HG03342 (cell line): Measurements from ENCODE around the gene CNTN5.
"Not testable (repeated sequence)": the region's sequence is repeated elsewhere in the genome, so short reads cannot be mapped to it uniquely, and the experiment has no call there.

Experiments
- ATAC-seq: cut with Tn5 transposase; IDR thresholded peaks from one replicate; pipeline ENCODE4 v1.9.1; 2021; ENCODE audit warnings: mild to moderate bottlenecking, moderate library complexity; ENCODE audit not compliant: unreplicated experiment

CNTN5 gene

GRCh38 chr11:100182350-100182749 lies 1161.6 kb downstream of the CNTN5 start:
- ATAC-seq, result no peak

GRCh38 chr11:100182927-100183326 lies 1162.2 kb downstream of the CNTN5 start:
- no peak for ATAC-seq

- ATAC-seq, result no peak
Observed at GRCh38 chr11:100185588-100185987, 1164.8 kb downstream of the CNTN5 start.

GRCh38 chr11:100188137-100188783 lies 1167.5 kb downstream of the CNTN5 start:
- ATAC-seq, result no peak

- ATAC-seq, result no peak
Observed at GRCh38 chr11:100190395-100190794, 1169.6 kb downstream of the CNTN5 start.

- ATAC-seq, result no peak
Observed at GRCh38 chr11:100192181-100192580, 1171.4 kb downstream of the CNTN5 start.

DNA sequence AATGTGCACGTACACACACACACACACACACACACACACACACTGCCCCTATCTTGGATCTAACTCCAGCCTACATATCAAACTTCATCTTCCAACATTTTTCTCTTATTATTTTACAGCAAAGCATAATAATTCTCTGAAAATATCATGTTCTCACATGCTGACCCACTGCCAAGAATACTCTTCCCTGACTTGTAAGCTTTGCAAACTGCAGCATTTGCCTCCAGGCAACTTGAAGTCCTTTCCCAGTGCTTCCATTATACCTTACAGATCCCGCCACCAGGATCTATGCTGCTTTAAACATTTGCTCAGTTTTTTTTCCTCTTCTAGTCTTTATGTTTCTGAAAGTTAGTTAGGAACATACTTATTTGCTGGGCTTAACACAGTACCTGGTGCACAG lies 1183.0 kb downstream of the CNTN5 start:
- ATAC-seq, result no peak

DNA sequence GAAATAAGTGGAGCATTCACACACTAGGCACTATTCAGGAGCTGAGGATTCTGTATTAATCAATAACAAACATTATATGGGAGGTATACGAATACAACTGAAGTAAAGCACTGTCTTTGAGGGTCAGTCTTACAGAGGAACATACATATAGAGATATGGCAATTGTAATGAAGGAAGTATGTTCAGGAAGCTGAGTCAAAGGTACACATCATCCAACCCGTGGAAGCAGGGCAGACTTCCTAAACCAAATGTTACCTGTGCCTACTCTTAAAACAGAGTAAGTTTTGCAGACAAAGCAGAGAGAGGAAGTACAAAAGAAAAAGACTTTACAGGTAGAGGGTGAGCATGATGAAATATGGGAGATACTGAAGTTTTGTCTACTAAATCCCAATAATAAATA lies 1185.2 kb downstream of the CNTN5 start:
- ATAC-seq, result no peak

- ATAC-seq, result no peak
Observed at GRCh38 chr11:100208207-100208606, 1187.5 kb downstream of the CNTN5 start.

DNA sequence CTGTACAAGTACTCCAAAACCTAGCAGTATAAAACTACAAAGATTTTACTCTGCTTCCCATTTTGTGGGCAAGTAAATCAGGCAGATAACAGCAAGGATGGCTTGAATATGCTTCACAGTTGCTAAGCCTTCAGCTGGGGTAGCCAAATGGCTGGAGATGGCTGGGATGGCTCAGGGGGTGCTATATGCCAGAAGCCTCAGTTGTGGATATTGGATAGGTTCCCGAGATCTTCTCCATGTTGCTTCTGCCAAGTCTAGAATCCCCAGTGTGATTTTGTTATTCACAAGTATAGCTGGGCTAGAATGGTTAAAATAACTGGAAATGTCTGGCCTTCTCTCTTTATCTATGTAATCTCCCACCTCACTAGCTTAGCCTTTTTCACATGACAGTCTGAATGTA lies 1194.0 kb downstream of the CNTN5 start:
- no peak for ATAC-seq

DNA sequence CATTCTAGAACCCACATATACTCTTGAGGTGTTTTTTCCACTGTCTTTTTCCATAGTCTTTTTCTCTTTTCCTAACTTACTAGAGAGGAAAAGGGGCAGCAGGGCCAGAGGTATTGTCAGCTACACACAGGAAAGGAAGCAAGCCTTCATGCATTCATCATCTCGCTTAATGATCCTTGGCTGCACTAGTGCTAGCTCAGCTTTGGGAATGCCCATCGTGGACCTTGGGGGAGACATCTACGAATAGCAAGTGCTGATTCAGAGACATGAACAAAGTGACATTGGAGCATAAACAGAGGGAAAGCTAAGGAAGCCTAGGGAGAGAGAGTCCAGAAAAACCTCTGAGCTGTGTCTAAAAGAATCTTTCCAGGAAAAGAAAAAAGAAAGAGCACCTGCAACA lies 1200.1 kb downstream of the CNTN5 start:
- ATAC-seq, result no peak

GRCh38 chr11:100221791-100222190 lies 1201.0 kb downstream of the CNTN5 start:
- no peak for ATAC-seq

DNA sequence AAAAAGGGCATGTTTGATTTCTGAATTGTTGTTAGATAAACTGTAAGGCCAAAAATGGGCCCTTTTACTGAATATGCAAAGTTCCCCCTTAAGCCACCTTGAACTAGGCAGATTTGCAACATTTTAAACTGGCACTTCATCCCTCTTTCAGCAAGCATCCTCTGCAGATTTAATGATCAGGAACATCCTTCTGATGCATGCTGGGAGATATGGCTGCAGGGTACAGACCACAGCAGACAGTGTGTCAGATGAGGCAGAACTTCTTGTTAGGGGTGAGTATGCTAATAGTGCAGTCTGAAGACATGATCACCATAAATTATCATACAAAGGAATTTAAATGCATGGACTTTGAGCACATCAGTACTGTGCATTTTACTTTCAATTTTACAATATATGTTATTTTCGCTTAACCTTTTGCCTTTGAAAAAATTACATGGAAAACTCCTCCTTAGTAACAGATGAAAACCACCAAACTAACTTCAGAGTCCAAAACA lies 1203.8 kb downstream of the CNTN5 start:
- no peak for ATAC-seq

DNA sequence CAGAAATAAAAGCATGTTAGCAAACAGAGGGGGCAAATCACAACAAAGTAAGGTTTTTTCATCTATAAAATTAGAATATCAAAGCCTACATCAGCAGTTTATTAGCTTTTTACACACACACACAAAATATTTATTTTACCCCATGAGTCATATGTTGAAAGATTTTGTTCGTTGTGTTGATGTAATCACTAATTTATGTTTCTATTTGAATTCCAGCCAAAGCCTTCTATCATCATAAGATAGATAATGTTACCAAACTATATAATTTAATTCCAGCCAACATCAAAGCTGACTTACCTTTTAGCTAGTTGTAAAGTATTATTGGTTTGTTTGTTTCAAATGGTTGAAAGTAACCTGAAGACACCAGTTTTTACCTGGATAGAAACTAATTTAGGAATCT lies 1208.3 kb downstream of the CNTN5 start:
- ATAC-seq, result no peak

- no peak for ATAC-seq
Observed at GRCh38 chr11:100232006-100232405, 1211.3 kb downstream of the CNTN5 start.

GRCh38 chr11:100235085-100235484 lies 1214.3 kb downstream of the CNTN5 start:
- ATAC-seq, result no peak

DNA sequence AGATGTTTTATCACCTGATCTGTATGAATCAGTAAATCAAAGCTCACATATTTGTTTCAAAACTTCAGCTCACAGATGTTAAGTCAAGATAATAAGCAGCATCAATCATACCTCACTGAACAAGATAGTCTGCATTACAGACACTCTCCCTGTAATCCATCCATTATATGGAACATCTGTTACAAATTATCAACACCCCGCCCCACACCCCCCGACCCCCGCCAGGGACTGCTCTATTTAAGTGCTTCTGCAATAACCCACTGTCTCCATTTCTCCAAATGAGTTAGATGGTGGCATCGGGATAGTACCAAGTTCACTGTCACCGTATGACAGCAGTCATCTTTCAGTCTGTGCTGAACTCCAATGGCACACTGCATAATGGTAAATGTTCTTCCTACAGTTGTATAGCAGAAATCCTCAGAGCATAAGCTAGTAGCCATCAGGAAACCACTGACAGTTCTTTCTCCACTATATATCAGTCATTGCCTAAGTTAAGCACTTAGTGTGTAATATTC lies 1219.3 kb downstream of the CNTN5 start:
- no peak for ATAC-seq

- ATAC-seq, result no peak
Observed at GRCh38 chr11:100247704-100248103, 1227.0 kb downstream of the CNTN5 start.

- ATAC-seq, result not testable (repeated sequence)
Observed at GRCh38 chr11:100257238-100257803, 1236.6 kb downstream of the CNTN5 start.

- ATAC-seq, result no peak
Observed at GRCh38 chr11:100269516-100269915, 1248.8 kb downstream of the CNTN5 start.

GRCh38 chr11:100273066-100273815 lies 1252.5 kb downstream of the CNTN5 start:
- no peak for ATAC-seq

DNA sequence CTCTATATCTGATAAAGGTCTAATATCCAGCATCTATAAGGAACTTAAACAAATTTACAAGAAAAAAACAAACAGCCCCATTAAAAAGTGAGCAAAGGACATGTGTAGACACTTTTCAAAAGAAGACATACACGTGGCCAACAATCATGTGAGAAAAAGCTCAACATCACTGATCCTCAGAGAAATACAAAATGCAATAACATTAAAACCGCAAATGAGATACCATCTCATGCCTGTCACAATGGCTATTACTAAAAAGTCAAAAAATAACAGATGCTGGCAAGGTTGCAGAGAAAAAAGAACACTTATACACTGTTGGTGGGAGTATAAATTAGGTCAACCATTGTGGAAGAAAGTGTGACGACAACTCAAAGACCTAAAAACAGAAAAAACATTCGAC lies 1253.7 kb downstream of the CNTN5 start:
- ATAC-seq, result not testable (repeated sequence)
